K562 (cell line): ENCODE data around the gene CARD11. TPM values are rescaled to one million over a fixed set of nuclear protein-coding genes. Genes with fewer than 3 reads are reported as not detected.

ENCODE experiments used
- BRD9 ChIP-seq: fragments of 450-650 bp; IDR thresholded peaks from 2 replicates; pipeline ENCODE4 v1.6.1; 2018; ENCODE audit warnings: low read depth; ENCODE audit not compliant: partially characterized antibody
- GTF2A2 ChIP-seq: IDR thresholded peaks from 2 replicates; pipeline ENCODE4 v1.6.1; 2016; ENCODE audit warnings: mild to moderate bottlenecking, missing genetic modification characterization, missing compliant biosample characterization
- HDAC1 ChIP-seq, 2 experiments: fragments of 450-650 bp; IDR thresholded peaks; 2 replicates each; pipeline ENCODE4 v1.6.1; 2016 to 2017; ENCODE audit warnings: inconsistent platforms in 1 of 2, mild to moderate bottlenecking in 1 of 2, moderate library complexity in 1 of 2
- HDAC3 ChIP-seq: fragments of 450-650 bp; IDR thresholded peaks from 2 replicates; pipeline ENCODE4 v1.6.1; 2018; ENCODE audit warnings: borderline replicate concordance, mild to moderate bottlenecking, moderate library complexity; ENCODE audit not compliant: partially characterized antibody
- MTF1 ChIP-seq: fragments of 250-450 bp; sonication (Bioruptor Pico); IDR thresholded peaks from 2 replicates; pipeline ENCODE4 v1.9.0; 2021; ENCODE audit warnings: moderate library complexity, mild to moderate bottlenecking, inconsistent platforms, borderline replicate concordance
- NCOR1 ChIP-seq: fragments of 450-650 bp; IDR thresholded peaks from 2 replicates; pipeline ENCODE4 v1.6.1; 2016; ENCODE audit warnings: mild to moderate bottlenecking, moderate library complexity
- POLR2B ChIP-seq: fragments of 450-650 bp; IDR thresholded peaks from 2 replicates; pipeline ENCODE4 v1.6.1; 2018; ENCODE audit warnings: low read depth; ENCODE audit not compliant: partially characterized antibody
- RAD21 ChIP-seq, 2 experiments: fragments of 250-450 bp in 1 of 2; fragments of 450-650 bp in 1 of 2; sonication (Bioruptor Pico) in 1 of 2; formaldehyde crosslinking in 1 of 2; IDR thresholded peaks in 1 of 2; conservative IDR thresholded peaks in 1 of 2; 2 replicates each; pipeline versions ENCODE4 v1.4.0 to v1.8.0; 2020 to 2022; ENCODE audit warnings: mild to moderate bottlenecking in 2 of 2, moderate library complexity in 1 of 2
- RBFOX2 ChIP-seq: fragments of 200-400 bp; formaldehyde crosslinking; IDR thresholded peaks from 2 replicates; pipeline ENCODE4 v1.6.1; 2017; ENCODE audit warnings: low read depth, mild to moderate bottlenecking, low read length, moderate library complexity
- SAP30 ChIP-seq: fragments of 200-600 bp; sonication (generic); IDR thresholded peaks from 2 replicates; pipeline ENCODE4 v1.6.1; 2012; ENCODE audit warnings: borderline replicate concordance, low read depth, mild to moderate bottlenecking, moderate library complexity, low read length, control low read depth, inconsistent platforms; ENCODE audit not compliant: insufficient read depth, poor library complexity, severe bottlenecking
- SIRT6 ChIP-seq: IDR thresholded peaks from one replicate; pipeline ENCODE4 v1.6.1; 2012; ENCODE audit warnings: low read depth, mild to moderate bottlenecking, control low read depth, inconsistent platforms, low read length, moderate library complexity
- SMAD1 ChIP-seq: fragments of 150-350 bp; IDR thresholded peaks from 2 replicates; pipeline ENCODE4 v1.6.1; 2014; ENCODE audit warnings: low read length, low read depth; ENCODE audit not compliant: partially characterized antibody
- SMAD4 ChIP-seq: fragments of 250-450 bp; sonication (Bioruptor Pico); conservative IDR thresholded peaks from 2 replicates; pipeline ENCODE4 v1.8.0; 2021; ENCODE audit warnings: inconsistent platforms, mild to moderate bottlenecking, moderate library complexity
- SOX6 ChIP-seq: fragments of 450-650 bp; IDR thresholded peaks from 2 replicates; pipeline ENCODE4 v1.6.1; 2014; ENCODE audit warnings: mild to moderate bottlenecking
- TARDBP ChIP-seq: fragments of 450-650 bp; IDR thresholded peaks from 2 replicates; pipeline ENCODE4 v1.6.1; 2016
- TOE1 ChIP-seq, 2 experiments: fragments of 450-650 bp in 1 of 2; sonication (generic) in 1 of 2; formaldehyde crosslinking in 1 of 2; IDR thresholded peaks; 2 replicates each; pipeline versions ENCODE4 v1.7.1 to v1.8.0; 2016 to 2022; ENCODE audit warnings: borderline replicate concordance in 2 of 2, mild to moderate bottlenecking in 2 of 2, antibody characterized with exemption in 1 of 2, inconsistent platforms in 1 of 2, low read depth in 1 of 2, missing genetic modification reagents in 1 of 2, moderate library complexity in 1 of 2
- TSC22D4 ChIP-seq: fragments of 450-650 bp; IDR thresholded peaks from 2 replicates; pipeline ENCODE4 v1.6.1; 2016; ENCODE audit warnings: missing genetic modification characterization, missing biosample characterization, control low read depth
- ZNF134 ChIP-seq: fragments of 250-450 bp; sonication (Bioruptor Pico); conservative IDR thresholded peaks from 2 replicates; pipeline ENCODE4 v1.4.0; 2020
- ZNF217 ChIP-seq: sonication (generic); formaldehyde crosslinking; IDR thresholded peaks from 2 replicates; pipeline ENCODE4 v1.8.0; 2022; ENCODE audit warnings: mild to moderate bottlenecking, missing genetic modification reagents
- polyA plus RNA-seq, 8 experiments: library from polyadenylated mRNA; depleted of rRNA in 4 of 8; stranded (reverse) in 5 of 8; unstranded in 3 of 8; fragments of >200 nt; fragmentation: Nextera tagmentation in 2 of 8; fragmentation: Illumina TruSeq in 1 of 8; extraction: Ambion mirVana in 2 of 8; extraction: Trizol in 1 of 8; gene quantifications; 2 replicates each; pipeline versions ENCODE4 v1.2.1 to v1.2.3, GENCODE V29; 2011 to 2014; ENCODE audit warnings: inconsistent platforms in 1 of 8, missing spikeins in 1 of 8
- total RNA-seq, 7 experiments: library from RNA; depleted of rRNA in 6 of 7; stranded (reverse); fragments of >200 nt in 6 of 7; fragmentation: Illumina TruSeq in 2 of 7; extraction: Trizol in 2 of 7; gene quantifications; 2 replicates each; pipeline versions ENCODE4 v1.2.1 to v1.2.3, GENCODE V29; 2011 to 2021; ENCODE audit warnings: low replicate concordance in 1 of 7
- TF ChIP-seq, protein P1 (sequence below): fragments of 450-650 bp; IDR thresholded peaks from 2 replicates; pipeline ENCODE4 v1.6.1; 2016
- TF ChIP-seq, protein P2 (sequence below): fragments of 450-650 bp; conservative IDR thresholded peaks from 2 replicates; pipeline ENCODE4 v1.6.1; 2016; ENCODE audit warnings: missing genetic modification characterization, low read depth, mild to moderate bottlenecking, missing compliant biosample characterization, moderate library complexity
- TF ChIP-seq, protein P3 (sequence below): sonication (generic); formaldehyde crosslinking; IDR thresholded peaks from 2 replicates; pipeline ENCODE4 v1.8.0; 2022; ENCODE audit warnings: missing genetic modification reagents, mild to moderate bottlenecking, borderline replicate concordance
- TF ChIP-seq, protein P4 (sequence below): fragments of 450-650 bp; IDR thresholded peaks from 2 replicates; pipeline ENCODE4 v1.6.1; 2016; ENCODE audit warnings: antibody characterized with exemption

Gene CARD11
- total and polyA plus RNA-seq, 9 of the 15 experiments (the other 6 are each of a cell fraction or from before 2014, with no cell fraction given), result 0.07 to 12.8 (median 5.7) TPM

DNA sequence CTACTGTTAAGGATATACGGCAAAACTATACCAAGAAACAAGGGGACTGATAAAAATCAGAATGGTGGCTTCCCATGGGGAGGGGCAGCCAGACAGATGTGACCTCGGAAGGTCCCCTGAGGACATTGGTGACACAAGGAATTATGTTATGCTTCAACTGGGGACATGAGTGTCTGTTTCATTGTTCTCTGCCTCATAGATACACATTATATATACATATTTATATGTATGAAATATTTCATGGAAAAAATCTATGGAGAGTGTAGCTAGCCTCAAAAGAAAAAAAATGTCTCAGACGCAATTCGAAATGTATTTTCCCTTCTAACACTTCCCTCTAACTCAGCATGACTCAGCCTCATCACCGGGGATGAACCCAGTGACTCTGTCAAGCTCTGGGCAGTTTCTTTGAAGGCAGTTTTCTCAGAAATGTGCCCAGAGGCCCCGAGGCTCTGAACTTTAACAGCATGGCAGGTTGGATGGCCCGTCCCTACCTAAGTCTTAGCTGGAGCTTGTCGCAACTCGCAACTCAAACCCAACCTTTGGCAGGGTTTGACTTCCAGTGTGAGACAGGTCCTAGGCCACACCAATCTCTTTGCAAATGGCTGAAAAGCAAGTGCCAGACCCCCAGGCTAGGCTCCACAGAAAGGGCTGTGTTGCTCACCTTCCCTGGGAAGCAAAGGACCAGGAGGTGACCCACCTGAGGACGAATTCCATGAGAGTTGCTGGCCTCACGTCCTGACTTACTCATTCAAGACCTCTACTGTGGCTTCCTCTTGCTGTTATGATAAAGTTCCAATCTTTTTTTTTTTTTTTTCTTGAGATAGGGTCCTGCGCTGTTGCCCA, 86.9 kb downstream of the CARD11 start (continued):
- TF ChIP-seq, protein P1, sequence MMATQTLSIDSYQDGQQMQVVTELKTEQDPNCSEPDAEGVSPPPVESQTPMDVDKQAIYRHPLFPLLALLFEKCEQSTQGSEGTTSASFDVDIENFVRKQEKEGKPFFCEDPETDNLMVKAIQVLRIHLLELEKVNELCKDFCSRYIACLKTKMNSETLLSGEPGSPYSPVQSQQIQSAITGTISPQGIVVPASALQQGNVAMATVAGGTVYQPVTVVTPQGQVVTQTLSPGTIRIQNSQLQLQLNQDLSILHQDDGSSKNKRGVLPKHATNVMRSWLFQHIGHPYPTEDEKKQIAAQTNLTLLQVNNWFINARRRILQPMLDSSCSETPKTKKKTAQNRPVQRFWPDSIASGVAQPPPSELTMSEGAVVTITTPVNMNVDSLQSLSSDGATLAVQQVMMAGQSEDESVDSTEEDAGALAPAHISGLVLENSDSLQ, result peak; percentile 35
- TF ChIP-seq ZNF134, result peak; percentile 33
- no peak for TF ChIP-seq ZNF217 (CRISPR knock-in tag)
- TF ChIP-seq HDAC1 (IDR thresholded peaks at IDR 0.05), result peak in 1 of 2 experiments; percentile 28; a peak in 1 of 4 replicates
- peak; percentile 5 for TF ChIP-seq BRD9
- TF ChIP-seq MTF1 (CRISPR knock-in tag), result no peak
- TF ChIP-seq SIRT6, result no peak
- TF ChIP-seq POLR2B, result peak; percentile 39
- peak in 1 of 2 experiments; percentile 5; a peak in 1 of 4 replicates for TF ChIP-seq RAD21 (CRISPR knock-in tag; conservative IDR thresholded peaks at IDR 0.05 in 1 of 2, IDR thresholded peaks at IDR 0.05 in 1 of 2)
- TF ChIP-seq TOE1 (IDR thresholded peaks at IDR 0.05; ENCODE audit: borderline replicate concordance), result no peak
- TF ChIP-seq TOE1 (CRISPR knock-in tag; IDR thresholded peaks at IDR 0.05; ENCODE audit: borderline replicate concordance, low read depth), result no peak
- TF ChIP-seq, protein P2, sequence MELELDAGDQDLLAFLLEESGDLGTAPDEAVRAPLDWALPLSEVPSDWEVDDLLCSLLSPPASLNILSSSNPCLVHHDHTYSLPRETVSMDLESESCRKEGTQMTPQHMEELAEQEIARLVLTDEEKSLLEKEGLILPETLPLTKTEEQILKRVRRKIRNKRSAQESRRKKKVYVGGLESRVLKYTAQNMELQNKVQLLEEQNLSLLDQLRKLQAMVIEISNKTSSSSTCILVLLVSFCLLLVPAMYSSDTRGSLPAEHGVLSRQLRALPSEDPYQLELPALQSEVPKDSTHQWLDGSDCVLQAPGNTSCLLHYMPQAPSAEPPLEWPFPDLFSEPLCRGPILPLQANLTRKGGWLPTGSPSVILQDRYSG (tag), result peak; percentile 98
- TF ChIP-seq GTF2A2 (tag), result peak; percentile 51; the same call in 1 of the 2 replicates
- peak; percentile 61 for TF ChIP-seq SOX6
- peak; percentile 93 for TF ChIP-seq SMAD4 (CRISPR knock-in tag)
- no peak for TF ChIP-seq TSC22D4 (tag)
- TF ChIP-seq HDAC3, result peak; percentile 57
- TF ChIP-seq NCOR1, result peak; percentile 74
- TF ChIP-seq, protein P3, sequence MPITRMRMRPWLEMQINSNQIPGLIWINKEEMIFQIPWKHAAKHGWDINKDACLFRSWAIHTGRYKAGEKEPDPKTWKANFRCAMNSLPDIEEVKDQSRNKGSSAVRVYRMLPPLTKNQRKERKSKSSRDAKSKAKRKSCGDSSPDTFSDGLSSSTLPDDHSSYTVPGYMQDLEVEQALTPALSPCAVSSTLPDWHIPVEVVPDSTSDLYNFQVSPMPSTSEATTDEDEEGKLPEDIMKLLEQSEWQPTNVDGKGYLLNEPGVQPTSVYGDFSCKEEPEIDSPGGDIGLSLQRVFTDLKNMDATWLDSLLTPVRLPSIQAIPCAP (CRISPR knock-in tag), result no peak
- no peak for TF ChIP-seq SAP30
- TF ChIP-seq TARDBP, result no peak
- TF ChIP-seq, protein P4, sequence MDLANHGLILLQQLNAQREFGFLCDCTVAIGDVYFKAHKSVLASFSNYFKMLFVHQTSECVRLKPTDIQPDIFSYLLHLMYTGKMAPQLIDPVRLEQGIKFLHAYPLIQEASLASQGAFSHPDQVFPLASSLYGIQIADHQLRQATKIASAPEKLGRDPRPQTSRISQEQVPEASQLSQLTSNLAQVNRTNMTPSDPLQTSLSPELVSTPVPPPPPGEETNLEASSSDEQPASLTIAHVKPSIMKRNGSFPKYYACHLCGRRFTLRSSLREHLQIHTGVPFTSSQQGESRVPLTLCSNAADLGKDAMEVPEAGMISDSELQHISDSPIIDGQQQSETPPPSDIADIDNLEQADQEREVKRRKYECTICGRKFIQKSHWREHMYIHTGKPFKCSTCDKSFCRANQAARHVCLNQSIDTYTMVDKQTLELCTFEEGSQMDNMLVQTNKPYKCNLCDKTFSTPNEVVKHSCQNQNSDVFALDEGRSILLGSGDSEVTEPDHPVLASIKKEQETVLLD, result peak; percentile 68
- 0 out of 2 replicates have a peak, but pooled peaks have one; percentile 35 for TF ChIP-seq RBFOX2
- TF ChIP-seq SMAD1, result no peak
